ENCODE measurements around the gene DLG2.

DLG2 gene

DNA sequence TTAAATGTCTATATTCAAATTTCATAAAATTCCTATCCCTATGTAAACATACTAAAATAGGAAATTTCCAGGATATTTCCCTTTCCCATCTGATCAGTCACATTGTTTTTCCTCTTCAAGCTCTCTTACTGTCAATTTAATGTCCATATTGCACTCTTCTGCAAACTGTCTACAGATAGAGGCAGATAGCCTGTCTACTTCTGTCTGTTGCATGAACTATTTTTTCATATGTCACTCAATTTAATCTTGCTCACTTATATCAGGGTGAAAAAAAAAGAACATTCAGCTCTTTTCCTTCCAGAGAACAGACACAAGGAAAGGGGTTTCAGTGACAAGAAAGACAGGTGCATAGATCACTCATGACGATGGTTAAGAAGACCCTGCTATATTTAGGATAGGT is 1327.1 kb downstream of the DLG2 start:
- H3K9me3 Mint-ChIP-seq = no peaks in the 10 kb centered on the region
- no peak overlapping the region for H3K27ac Mint-ChIP-seq
- H3K27me3 Mint-ChIP-seq (ENCODE audit: low read depth) = no peaks in the 10 kb centered on the region
- H3K36me3 Mint-ChIP-seq (ENCODE audit: low read depth) = no peaks in the 10 kb centered on the region
- no peaks in the 10 kb centered on the region for H3K4me1 Mint-ChIP-seq
- H3K4me3 Mint-ChIP-seq = no peak overlapping the region
- no peak for TF ChIP-seq CTCF (IDR thresholded peaks at IDR 0.05; ENCODE audit: unreplicated experiment in 3 of 3)

GRCh38 chr11:84297570-84297969 is 1329.6 kb downstream of the DLG2 start:
- no peak overlapping the region for H3K4me3 Mint-ChIP-seq

GRCh38 chr11:84295815-84296214 is 1331.3 kb downstream of the DLG2 start:
- no peak for TF ChIP-seq CTCF (IDR thresholded peaks at IDR 0.05; ENCODE audit: unreplicated experiment in 3 of 3)
- Mint-ChIP-seq H3K27me3 (ENCODE audit: low read depth) (no peaks in the 10 kb centered on the region), H3K9me3 (no peaks in the 10 kb centered on the region), H3K36me3 (ENCODE audit: low read depth) (no peaks in the 10 kb centered on the region), H3K27ac (no peak overlapping the region), H3K4me3 (no peak overlapping the region), H3K4me1 (no peaks in the 10 kb centered on the region)

More at GRCh38 chr11:84297570-84297969, 1329.6 kb downstream of the DLG2 start:
- Mint-ChIP-seq H3K27me3 (ENCODE audit: low read depth) (no peaks in the 10 kb centered on the region), H3K4me1 (no peaks in the 10 kb centered on the region), H3K27ac (no peak overlapping the region), H3K9me3 (no peaks in the 10 kb centered on the region), H3K36me3 (ENCODE audit: low read depth) (no peaks in the 10 kb centered on the region)
- no peak for TF ChIP-seq CTCF (IDR thresholded peaks at IDR 0.05; ENCODE audit: unreplicated experiment in 3 of 3)

DNA sequence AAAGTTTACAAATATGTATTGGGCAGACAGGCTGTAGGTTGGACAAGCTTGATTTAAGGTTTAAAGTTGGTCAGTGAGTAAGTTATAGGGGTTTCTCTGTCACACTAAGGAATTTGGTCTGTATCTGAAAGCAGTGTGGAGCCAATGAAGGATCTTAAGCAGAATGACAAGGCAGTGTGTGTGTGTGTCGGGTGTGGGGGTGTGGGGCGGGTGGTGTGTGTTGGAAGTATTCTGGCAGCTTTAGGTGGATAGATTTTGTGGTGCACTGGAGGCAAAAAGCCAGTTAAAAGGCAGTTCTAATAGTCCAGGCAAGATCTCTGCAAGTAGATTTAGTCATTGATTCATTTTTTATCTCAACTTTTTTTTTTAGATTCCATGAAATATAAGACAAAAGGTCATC is 1334.2 kb downstream of the DLG2 start:
- H3K27ac Mint-ChIP-seq = no peak overlapping the region
- H3K36me3 Mint-ChIP-seq (ENCODE audit: low read depth) = no peaks in the 10 kb centered on the region
- no peaks in the 10 kb centered on the region for H3K27me3 Mint-ChIP-seq (ENCODE audit: low read depth)
- no peaks in the 10 kb centered on the region for H3K4me1 Mint-ChIP-seq
- H3K4me3 Mint-ChIP-seq = no peak overlapping the region
- TF ChIP-seq CTCF (IDR thresholded peaks at IDR 0.05; ENCODE audit: unreplicated experiment in 3 of 3) = no peak
- H3K9me3 Mint-ChIP-seq = no peaks in the 10 kb centered on the region

DNA sequence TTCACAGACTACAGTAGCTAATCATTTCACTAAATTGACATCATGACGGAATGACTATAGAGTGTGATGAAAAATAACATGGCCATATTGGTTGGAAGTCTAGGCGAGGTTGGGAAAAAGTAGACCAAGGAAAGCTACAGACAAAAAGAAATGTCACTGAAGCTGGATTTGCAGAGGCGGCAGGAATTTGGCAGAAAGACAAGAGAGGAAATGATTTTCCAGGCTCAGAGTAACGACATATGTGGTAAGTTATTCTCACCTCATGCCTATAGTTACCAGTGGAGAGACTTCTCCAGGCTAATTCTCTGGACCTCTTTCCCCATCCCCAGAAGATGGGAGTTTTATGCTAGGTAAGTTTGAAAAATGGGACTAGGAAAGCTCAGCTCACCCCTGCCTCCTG is 1335.1 kb downstream of the DLG2 start:
- TF ChIP-seq CTCF (IDR thresholded peaks at IDR 0.05; ENCODE audit: unreplicated experiment in 3 of 3) = no peak
- no peaks in the 10 kb centered on the region for H3K4me1 Mint-ChIP-seq
- H3K4me3 Mint-ChIP-seq = no peak overlapping the region
- H3K27ac Mint-ChIP-seq = no peak overlapping the region
- H3K9me3 Mint-ChIP-seq = no peaks in the 10 kb centered on the region
- no peaks in the 10 kb centered on the region for H3K27me3 Mint-ChIP-seq (ENCODE audit: low read depth)
- no peaks in the 10 kb centered on the region for H3K36me3 Mint-ChIP-seq (ENCODE audit: low read depth)

DNA sequence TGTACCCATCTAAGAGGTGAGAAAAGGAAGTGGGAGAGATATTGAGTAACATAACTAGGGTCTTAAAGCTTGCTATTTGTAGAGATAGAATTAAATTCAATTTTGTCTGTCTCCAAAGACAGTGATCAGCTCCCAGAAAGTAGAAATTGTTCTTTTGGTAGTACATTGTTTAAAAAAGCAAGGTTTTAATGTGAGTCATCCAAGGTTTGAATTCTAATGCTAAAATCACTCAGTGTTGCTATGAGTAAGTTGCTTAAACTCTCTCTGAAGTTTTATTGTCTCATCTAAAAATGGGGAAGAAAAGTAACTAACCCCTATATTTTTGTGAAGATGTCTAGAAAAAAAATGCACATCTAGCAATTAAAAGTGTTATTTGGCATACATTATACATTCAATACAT is 1336.5 kb downstream of the DLG2 start:
- H3K9me3 Mint-ChIP-seq = no peaks in the 10 kb centered on the region
- H3K27ac Mint-ChIP-seq = no peak overlapping the region
- no peaks in the 10 kb centered on the region for H3K4me1 Mint-ChIP-seq
- H3K4me3 Mint-ChIP-seq = no peak overlapping the region
- no peaks in the 10 kb centered on the region for H3K27me3 Mint-ChIP-seq (ENCODE audit: low read depth)
- no peaks in the 10 kb centered on the region for H3K36me3 Mint-ChIP-seq (ENCODE audit: low read depth)
- no peak for TF ChIP-seq CTCF (IDR thresholded peaks at IDR 0.05; ENCODE audit: unreplicated experiment in 3 of 3)

Measured in nephron (organoid).